Midbrain (tissue), 1 donor: ENCODE data around the gene PIK3R4.

Experiments
- DNase-seq: peaks from one replicate; lab custom pipeline; 2025; lab: John Stamatoyannopoulos, UW

The PIK3R4 gene

GRCh38 chr3:130640027-130640426 is 106.6 kb downstream of the PIK3R4 start:
- DNase-seq: no peak

GRCh38 chr3:130636480-130637234 is 110.0 kb downstream of the PIK3R4 start:
- no peak for DNase-seq

GRCh38 chr3:130635978-130636377 is 110.7 kb downstream of the PIK3R4 start:
- DNase-seq: no peak

- DNase-seq: no peak
These were observed 111.3 kb downstream of the PIK3R4 start for GRCh38 chr3:130635285-130635684.
